Aorta (tissue), 5 donors: ENCODE measurements around the gene RPGRIP1L. TPM values are rescaled to one million over a fixed set of nuclear protein-coding genes. Genes with fewer than 3 reads are reported as not detected.

Experiments
- ATAC-seq: fragments of 200-7000 bp; cut with Tn5 transposase; one replicate; pipeline ENCODE4 v1.9.1; 2022; ENCODE audit warnings: moderate library complexity; ENCODE audit not compliant: low FRiP score
- DNase-seq, 2 donors: peaks; one replicate each; pipeline ENCODE4 v3.0.0-alpha.2; 2020
- H3K27ac ChIP-seq, 2 donors: one replicate each; pipeline ENCODE4 v1.5.1; 2013; ENCODE audit warnings: low read length in 2 of 2, mild to moderate bottlenecking in 2 of 2, moderate library complexity in 2 of 2, control low read depth in 1 of 2, inconsistent platforms in 1 of 2, low read depth in 1 of 2
- H3K27me3 ChIP-seq, 2 donors: one replicate each; pipeline ENCODE4 v1.6.1; 2013; ENCODE audit warnings: control low read depth in 1 of 2, low read length in 1 of 2, mild to moderate bottlenecking in 1 of 2, moderate library complexity in 1 of 2; ENCODE audit not compliant: insufficient read depth in 2 of 2, control insufficient read depth in 1 of 2
- H3K36me3 ChIP-seq, 2 donors: one replicate each; pipeline ENCODE4 v1.6.1; 2013; ENCODE audit warnings: control low read depth in 1 of 2, low read length in 1 of 2, mild to moderate bottlenecking in 1 of 2; ENCODE audit not compliant: insufficient read depth in 2 of 2, control insufficient read depth in 1 of 2
- H3K4me1 ChIP-seq, 2 donors: one replicate each; pipeline ENCODE4 v1.6.1; 2013; ENCODE audit warnings: low read length in 2 of 2, control low read depth in 1 of 2, mild to moderate bottlenecking in 1 of 2, moderate library complexity in 1 of 2; ENCODE audit not compliant: insufficient read depth in 2 of 2, control insufficient read depth in 1 of 2
- H3K4me3 ChIP-seq, 2 donors: one replicate each; pipeline ENCODE4 v1.5.1; 2013; ENCODE audit warnings: low read length in 2 of 2, control low read depth in 1 of 2, mild to moderate bottlenecking in 1 of 2
- H3K9me3 ChIP-seq: one replicate; pipeline ENCODE4 v1.6.1; 2013; ENCODE audit warnings: mild to moderate bottlenecking, low read length; ENCODE audit not compliant: control insufficient read depth
- WGBS, 2 donors: extraction: QIAGEN DNeasy Blood & Tissue Kit; methylation state at CpG; one replicate each; pipeline ENCODE4 v1.1.7; 2013; 5-methylcytosine and 5-hydroxymethylcytosine counted together
- intact Hi-C, 2 donors: fragments of 100-400 bp; cut with DNase I; formaldehyde crosslinking; loops; one replicate each; pipeline versions ENCODE4 v1.14.2 to v1.15.0; 2022
- polyA plus RNA-seq, 2 donors: library from polyadenylated mRNA; stranded (reverse); fragments of 200-250 nt; gene quantifications; one replicate each; pipeline ENCODE4 v1.2.3, GENCODE V29; 2013
- total RNA-seq, 2 donors: library from RNA; stranded (reverse); fragmentation: NEBNext Ultra II Directional; extraction: Animal tissue kit (Norgen Biotek cat#: 25700); gene quantifications; one replicate each; pipeline ENCODE4 v1.2.1, GENCODE V29; 2021
- donor health status: healthy with polysubstance abuse.
- donor health status: Bipolar disorder and iron deficiency.
- donor health status: DM: no; HTN: no; CAD: no.
- donor health status: DM: no; HTN: no; CAD: no.
- donor health status: DM: yes; HTN: yes; CAD: no.

Gene RPGRIP1L
- total and polyA plus RNA-seq, 4 donors: 1.4 to 7.3 (median 3.4) TPM

GRCh38 chr16:53612003-53612402 is 91.7 kb downstream of the RPGRIP1L start:
- DNase-seq: no peak
- Histone ChIP-seq H3K4me1 (no peaks in the 10 kb centered on the region), H3K9me3 (no peaks in the 10 kb centered on the region), H3K27ac (no peak overlapping the region), H3K4me3 (no peak overlapping the region), H3K36me3 (peaks cover 0 to 2% of the 10 kb centered on the region in 2 donors), H3K27me3 (no peaks in the 10 kb centered on the region)
- no peak for ATAC-seq
- intact Hi-C loops: no loop called here
- WGBS, 2 donors: 95 to 98% methylated on average over 3 of the region's 3 CpGs

- Histone ChIP-seq H3K4me3 (no peak overlapping the region), H3K27me3 (no peaks in the 10 kb centered on the region), H3K4me1 (no peaks in the 10 kb centered on the region), H3K27ac (no peak overlapping the region), H3K36me3 (peaks cover 0 to 2% of the 10 kb centered on the region in 2 donors), H3K9me3 (no peaks in the 10 kb centered on the region)
- 59 to 66% methylated on average over 6 of the region's 6 CpGs for WGBS, 2 donors
- DNase-seq (no peak), ATAC-seq (no peak)
- intact Hi-C loops: no loop called here
Measured at GRCh38 chr16:53611179-53611696, 92.4 kb downstream of the RPGRIP1L start.

GRCh38 chr16:53609536-53609935 is 94.1 kb downstream of the RPGRIP1L start:
- DNase-seq (no peak), ATAC-seq (no peak)
- Histone ChIP-seq H3K4me3 (no peak overlapping the region), H3K27ac (no peak overlapping the region), H3K4me1 (no peaks in the 10 kb centered on the region), H3K9me3 (no peaks in the 10 kb centered on the region), H3K27me3 (no peaks in the 10 kb centered on the region), H3K36me3 (peaks cover 0 to 2% of the 10 kb centered on the region in 2 donors)
- WGBS, 2 donors: 96 to 99% methylated on average over 4 of the region's 4 CpGs
- intact Hi-C loops: no loop called here

- intact Hi-C loops: no loop called here
- Histone ChIP-seq H3K27me3 (no peaks in the 10 kb centered on the region), H3K36me3 (no peaks in the 10 kb centered on the region), H3K27ac (no peak overlapping the region), H3K4me1 (no peaks in the 10 kb centered on the region), H3K9me3 (no peaks in the 10 kb centered on the region), H3K4me3 (no peak overlapping the region)
- no peak for ATAC-seq
- DNase-seq: no peak
- WGBS, 2 donors: 92 to 95% methylated on average over 2 of the region's 2 CpGs
Measured at GRCh38 chr16:53608094-53608493, 95.6 kb downstream of the RPGRIP1L start.

GRCh38 chr16:53605831-53606400 is 97.7 kb downstream of the RPGRIP1L start:
- ATAC-seq (no peak), DNase-seq (no peak)
- H3K4me1 ChIP-seq: peaks cover 0 to 2% of the 10 kb centered on the region in 2 donors
- H3K27ac ChIP-seq: no peak overlapping the region
- intact Hi-C loops: no loop called here
- no peak overlapping the region for H3K4me3 ChIP-seq
- WGBS, 2 donors: 81 to 89% methylated on average over 2 of the region's 2 CpGs
- H3K9me3 ChIP-seq: no peaks in the 10 kb centered on the region
- H3K27me3 ChIP-seq: no peaks in the 10 kb centered on the region
- H3K36me3 ChIP-seq: peaks cover 0 to 2% of the 10 kb centered on the region in 2 donors

GRCh38 chr16:53605356-53605755 is 98.3 kb downstream of the RPGRIP1L start:
- Histone ChIP-seq H3K27me3 (no peaks in the 10 kb centered on the region), H3K27ac (no peak overlapping the region), H3K9me3 (no peaks in the 10 kb centered on the region), H3K36me3 (peaks cover under 1 to 2% of the 10 kb centered on the region in 2 donors), H3K4me1 (peaks cover 0 to 2% of the 10 kb centered on the region in 2 donors), H3K4me3 (no peak overlapping the region)
- ATAC-seq (no peak), DNase-seq (no peak)
- WGBS, 2 donors: 96 to 97% methylated on average over 10 of the region's 10 CpGs
- intact Hi-C loops: no loop called here

GRCh38 chr16:53601961-53602360 is 101.7 kb downstream of the RPGRIP1L start:
- Histone ChIP-seq H3K36me3 (peaks cover 2 to 4% of the 10 kb centered on the region in 2 donors), H3K27ac (no peak overlapping the region), H3K27me3 (no peaks in the 10 kb centered on the region), H3K4me1 (peaks cover 0 to 2% of the 10 kb centered on the region in 2 donors), H3K9me3 (no peaks in the 10 kb centered on the region), H3K4me3 (no peak overlapping the region)
- DNase-seq (no peak), ATAC-seq (no peak)
- intact Hi-C loops: no loop called here
- 73 to 91% methylated on average over 4 of the region's 4 CpGs for WGBS, 2 donors

GRCh38 chr16:53600616-53601015 is 103.0 kb downstream of the RPGRIP1L start:
- 99 to 100% methylated on average over 1 of the region's 1 CpG for WGBS, 2 donors

GRCh38 chr16:53600126-53600525 is 103.5 kb downstream of the RPGRIP1L start:
- ATAC-seq (no peak), DNase-seq (no peak)
- WGBS, 2 donors: 84% methylated on average over 3 of the region's 3 CpGs
- no peaks in the 10 kb centered on the region for H3K27me3 ChIP-seq
- intact Hi-C loops: no loop called here
- no peak overlapping the region for H3K27ac ChIP-seq
- no peak overlapping the region for H3K4me3 ChIP-seq
- peaks cover 0 to 2% of the 10 kb centered on the region in 2 donors for H3K4me1 ChIP-seq
- H3K9me3 ChIP-seq: peaks cover 3% of the 10 kb centered on the region
- H3K36me3 ChIP-seq: peaks cover 2 to 4% of the 10 kb centered on the region in 2 donors

More at GRCh38 chr16:53600616-53601015, 103.0 kb downstream of the RPGRIP1L start:
- Histone ChIP-seq H3K4me3 (no peak overlapping the region), H3K36me3 (peaks cover 2 to 4% of the 10 kb centered on the region in 2 donors), H3K27ac (no peak overlapping the region), H3K27me3 (no peaks in the 10 kb centered on the region), H3K4me1 (peaks cover 0 to 2% of the 10 kb centered on the region in 2 donors), H3K9me3 (peaks cover 3% of the 10 kb centered on the region)
- ATAC-seq (no peak), DNase-seq (no peak)
- intact Hi-C loops: no loop called here
